H1 (cell line): Measurements from ENCODE around the gene PROZ. TPM values are rescaled to one million over a fixed set of nuclear protein-coding genes. Genes with fewer than 3 reads are reported as not detected.

Experiments used
- CTCF ChIA-PET: fragments of 300-600 bp; sonication (Branson Sonifier 250); formaldehyde crosslinking; loops from one replicate; lab custom pipeline; 2021; ENCODE audit not compliant: partially characterized antibody; lab: Charles Lee
- POLR2A ChIA-PET: fragments of 300-600 bp; sonication (Branson Sonifier 250); formaldehyde crosslinking; loops from one replicate; lab custom pipeline; 2021; ENCODE audit warnings: inconsistent platforms; ENCODE audit not compliant: partially characterized antibody; lab: Charles Lee
- DNase-seq, 2 experiments: peaks; one replicate each; pipeline versions ENCODE4 v3.0.0 to v3.0.0-alpha.2; 2010 to 2022; ENCODE audit warnings: low spot score in 2 of 2, low read depth in 1 of 2, mixed read lengths in 1 of 2
- FAIRE-seq: peaks from 2 replicates; lab custom pipeline; 2011; peaks lifted over from hg19 to GRCh38; lab: Jason Lieb, UNC
- H2AFZ ChIP-seq: 2 replicates; pipeline ENCODE4 v1.8.1; 2012; ENCODE audit warnings: low read length, inconsistent platforms
- H2AK5ac ChIP-seq: 2 replicates; pipeline ENCODE4 v1.6.1; 2013; ENCODE audit warnings: low read depth, low read length
- H2BK120ac ChIP-seq: replicated peaks from 2 replicates; pipeline ENCODE3; 2013; ENCODE audit warnings: low read depth, low read length, inconsistent platforms
- H2BK12ac ChIP-seq: 2 replicates; pipeline ENCODE4 v1.6.1; 2013; ENCODE audit warnings: low read depth, low read length
- H2BK15ac ChIP-seq: 2 replicates; pipeline ENCODE4 v1.6.1; 2013; ENCODE audit warnings: low read length
- H2BK20ac ChIP-seq: 2 replicates; pipeline ENCODE4 v1.6.1; 2013; ENCODE audit warnings: low read length
- H2BK5ac ChIP-seq: 2 replicates; pipeline ENCODE4 v1.6.1; 2013; ENCODE audit warnings: low read depth, low read length
- H3K14ac ChIP-seq: 2 replicates; pipeline ENCODE4 v1.6.1; 2013; ENCODE audit warnings: inconsistent platforms; ENCODE audit not compliant: insufficient read length
- H3K18ac ChIP-seq: 2 replicates; pipeline ENCODE4 v1.6.1; 2013; ENCODE audit warnings: low read length; ENCODE audit errors: extremely low read depth
- H3K23ac ChIP-seq: 2 replicates; pipeline ENCODE4 v1.6.1; 2013; ENCODE audit warnings: inconsistent platforms; ENCODE audit not compliant: insufficient read length
- H3K23me2 ChIP-seq: 2 replicates; pipeline ENCODE4 v1.6.1; 2013; ENCODE audit warnings: low read depth, low read length
- H3K27ac ChIP-seq: 2 replicates; pipeline ENCODE4 v1.6.1; 2011; ENCODE audit warnings: low read depth, low read length, inconsistent platforms
- H3K27me3 ChIP-seq, 4 experiments: replicated peaks in 1 of 4; 1 replicate in 1 of 4; 2 replicates in 3 of 4; pipeline versions ENCODE4 v1.6.1 to v1.8.1; 2011 to 2013; ENCODE audit warnings: low read length in 3 of 4, mild to moderate bottlenecking in 3 of 4, inconsistent platforms in 2 of 4, mixed read lengths in 2 of 4, moderate library complexity in 1 of 4; ENCODE audit not compliant: control insufficient read depth in 3 of 4, insufficient read depth in 3 of 4; ENCODE audit errors: extremely low read depth in 1 of 4
- H3K36me3 ChIP-seq, 4 experiments: 2 replicates each; pipeline versions ENCODE4 v1.6.1 to v1.8.1; 2011 to 2013; ENCODE audit warnings: mild to moderate bottlenecking in 4 of 4, low read length in 3 of 4, moderate library complexity in 2 of 4, control low read depth in 1 of 4, inconsistent platforms in 1 of 4; ENCODE audit not compliant: insufficient read depth in 4 of 4, control insufficient read depth in 2 of 4
- H3K4ac ChIP-seq: replicated peaks from 2 replicates; pipeline ENCODE3; 2013; ENCODE audit warnings: low read length, low read depth, mixed read lengths, inconsistent platforms; ENCODE audit not compliant: insufficient read length
- H3K4me1 ChIP-seq, 4 experiments: replicated peaks in 1 of 4; 1 replicate in 1 of 4; 2 replicates in 3 of 4; pipeline versions ENCODE4 v1.6.1 to v1.8.1; 2011 to 2013; ENCODE audit warnings: low read length in 3 of 4, inconsistent platforms in 2 of 4, mixed read lengths in 1 of 4; ENCODE audit not compliant: insufficient read depth in 4 of 4, control insufficient read depth in 3 of 4
- H3K4me2 ChIP-seq, 2 experiments: 2 replicates each; pipeline versions ENCODE4 v1.6.1 to v1.8.1; 2011 to 2013; ENCODE audit warnings: low read depth in 2 of 2, low read length in 2 of 2, control low read depth in 1 of 2, inconsistent platforms in 1 of 2, mild to moderate bottlenecking in 1 of 2; ENCODE audit not compliant: insufficient read depth in 1 of 2
- H3K4me3 ChIP-seq, 4 experiments: fragments of 200-600, 300-600 bp in 1 of 4; sonication (generic), shearing (Covaris generic), sonication (Bioruptor Twin) in 1 of 4; 2 replicates each; pipeline versions ENCODE4 v1.5.1 to v1.8.1; 2011 to 2016; ENCODE audit warnings: low read length in 4 of 4, low read depth in 3 of 4, control low read depth in 2 of 4, inconsistent platforms in 2 of 4, mild to moderate bottlenecking in 2 of 4, mixed read lengths in 1 of 4, moderate library complexity in 1 of 4; ENCODE audit not compliant: insufficient read depth in 2 of 4; ENCODE audit errors: extremely low read depth in 1 of 4
- H3K56ac ChIP-seq: replicated peaks from 2 replicates; pipeline ENCODE3; 2013; ENCODE audit warnings: low read depth, mild to moderate bottlenecking, mixed read lengths, low read length, inconsistent platforms; ENCODE audit not compliant: insufficient read length
- H3K79me1 ChIP-seq: 2 replicates; pipeline ENCODE4 v1.6.1; 2013; ENCODE audit warnings: low read depth, low read length, control low read depth
- H3K79me2 ChIP-seq, 2 experiments: 2 replicates each; pipeline versions ENCODE4 v1.6.1 to v1.8.1; 2012 to 2013; ENCODE audit warnings: low read length in 2 of 2, mild to moderate bottlenecking in 2 of 2, inconsistent platforms in 1 of 2; ENCODE audit not compliant: insufficient read depth in 2 of 2, control insufficient read depth in 1 of 2
- H3K9ac ChIP-seq, 4 experiments: replicated peaks in 1 of 4; 1 replicate in 1 of 4; 2 replicates in 3 of 4; pipeline versions ENCODE4 v1.6.1 to v1.8.1; 2011 to 2013; ENCODE audit warnings: low read depth in 3 of 4, low read length in 3 of 4, control low read depth in 2 of 4, mild to moderate bottlenecking in 2 of 4, moderate library complexity in 2 of 4, inconsistent platforms in 1 of 4; ENCODE audit errors: extremely low read depth in 1 of 4
- H3K9me3 ChIP-seq, 2 experiments: 2 replicates each; pipeline versions ENCODE4 v1.6.1 to v1.8.1; 2012 to 2013; ENCODE audit warnings: mild to moderate bottlenecking in 2 of 2, moderate library complexity in 2 of 2, control low read depth in 1 of 2, inconsistent platforms in 1 of 2, low read depth in 1 of 2, low read length in 1 of 2, mixed read lengths in 1 of 2; ENCODE audit not compliant: insufficient read depth in 2 of 2
- H4K20me1 ChIP-seq, 2 experiments: replicated peaks in 1 of 2; 2 replicates each; pipeline versions ENCODE3 to v1.8.1; 2011 to 2013; ENCODE audit warnings: inconsistent platforms in 2 of 2, low read length in 2 of 2, mild to moderate bottlenecking in 1 of 2; ENCODE audit not compliant: insufficient read depth in 2 of 2, control insufficient read depth in 1 of 2
- H4K5ac ChIP-seq: 2 replicates; pipeline ENCODE4 v1.6.1; 2013; ENCODE audit warnings: low read length, low read depth, mixed read lengths, inconsistent platforms; ENCODE audit not compliant: insufficient read length
- H4K8ac ChIP-seq: 2 replicates; pipeline ENCODE4 v1.8.0; 2013; ENCODE audit warnings: mild to moderate bottlenecking, moderate library complexity, low read length, inconsistent platforms; ENCODE audit not compliant: insufficient read depth; ENCODE audit errors: extremely low read depth
- H4K91ac ChIP-seq: replicated peaks from 2 replicates; pipeline ENCODE3; 2013; ENCODE audit warnings: low read length, mixed read lengths, inconsistent platforms; ENCODE audit not compliant: insufficient read length
- HDAC2 ChIP-seq, 2 experiments: fragments of 300-600 bp in 1 of 2; sonication (generic) in 1 of 2; IDR thresholded peaks; 2 replicates each; pipeline ENCODE4 v1.6.1; 2011 to 2012; ENCODE audit warnings: low read depth in 2 of 2, low read length in 2 of 2, mild to moderate bottlenecking in 2 of 2, moderate library complexity in 2 of 2, borderline replicate concordance in 1 of 2, inconsistent platforms in 1 of 2
- MAX ChIP-seq: IDR thresholded peaks from 2 replicates; pipeline ENCODE4 v1.6.1; 2012; ENCODE audit warnings: inconsistent platforms
- WGBS, 2 experiments: shearing (Covaris generic) in 1 of 2; methylation state at CpG; one replicate each; pipeline versions ENCODE4 v1.1.6 to v1.1.7; 2013 to 2015; ENCODE audit warnings: low lambda C conversion rate in 2 of 2, mixed read lengths in 2 of 2, inconsistent platforms in 1 of 2, low coverage in 1 of 2, missing lambda C conversion rate in 1 of 2; ENCODE audit not compliant: insufficient replicate concordance in 2 of 2, insufficient coverage in 1 of 2, insufficient read length in 1 of 2; ENCODE audit errors: extremely low coverage in 1 of 2, missing lambda C conversion rate in 1 of 2; 5-methylcytosine and 5-hydroxymethylcytosine counted together
- long read RNA-seq, 2 experiments: library from RNA in 1 of 2; library from capped mRNA in 1 of 2; stranded (forward); transcript quantifications; one replicate each; pipeline ENCODE4 v2.0.0, GENCODE V29; 2021; ENCODE audit warnings: inconsistent platforms in 1 of 2
- polyA minus RNA-seq, 3 experiments: library from RNA; depleted of rRNA, polyadenylated mRNA; stranded (reverse); fragments of >200 nt; gene quantifications; 1 replicate in 2 of 3; 2 replicates in 1 of 3; pipeline ENCODE4 v1.2.3, GENCODE V29; 2011
- polyA plus RNA-seq, 7 experiments: library from polyadenylated mRNA; depleted of rRNA in 3 of 7; stranded (reverse) in 5 of 7; unstranded in 2 of 7; fragments of >200 nt in 5 of 7; fragments of 200-250 nt in 2 of 7; gene quantifications; 1 replicate in 5 of 7; 2 replicates in 1 of 7; 4 replicates in 1 of 7; pipeline versions ENCODE4 v1.2.1 to v1.2.3, GENCODE V29; 2011 to 2013; ENCODE audit warnings: missing spikeins in 2 of 7, mixed read lengths in 2 of 7
- total RNA-seq: library from RNA; stranded (reverse); fragmentation: NEBNext Ultra II Directional; extraction: Animal tissue kit (Norgen Biotek cat#: 25700); gene quantifications from 2 replicates; pipeline ENCODE4 v1.2.1, GENCODE V29; 2021
- TF ChIP-seq, protein P1 (sequence below): IDR thresholded peaks from 2 replicates; pipeline ENCODE4 v1.6.1; 2012; ENCODE audit warnings: inconsistent platforms

PROZ gene
- total RNA-seq (not detected in 2 replicates), polyA plus RNA-seq (2011; rRNA removed) (0.05 TPM in 1 of 2 replicates, not detected in the other), polyA minus RNA-seq (2011; rRNA and poly(A)+ RNA removed) (not detected in 2 replicates)
- 0.05 TPM for polyA plus RNA-seq (2011; cell fraction: cytosol; rRNA removed)
- polyA plus RNA-seq (2011; cell fraction: nucleus; rRNA removed) = 0.68 TPM
- 0.50 to 0.68 TPM (median 0.63 TPM) in 3 of 4 replicates, not detected in the other for polyA plus RNA-seq (2012, experiment 1 of 2)
- polyA plus RNA-seq (2012, experiment 2 of 2) = 0.12 TPM
- polyA plus RNA-seq (2013, experiment 1 of 2) = not detected
- not detected for polyA plus RNA-seq (2013, experiment 2 of 2)
- not detected for polyA minus RNA-seq (2011; cell fraction: cytosol; rRNA and poly(A)+ RNA removed)
- polyA minus RNA-seq (2011; cell fraction: nucleus; rRNA and poly(A)+ RNA removed) = not detected
- long read RNA-seq, experiment 1 = 0 reads
- long read RNA-seq, experiment 2 = 0 reads

- H3K79me2 ChIP-seq = no peaks in the 10 kb centered on the region
- no peak within 1 kb of the TSS for H4K91ac ChIP-seq
- no peaks in the 10 kb centered on the region for H4K20me1 ChIP-seq
- H4K8ac ChIP-seq = no peak within 1 kb of the TSS
- 0 out of 2 replicates have a peak within 1 kb of the TSS, but pooled peaks have one; percentile 22 for H2BK20ac ChIP-seq
- ChIA-PET POLR2A (interaction anchor here (0.6 to 2.4 kb wide), 4 partner anchors 17 to 254 kb away, joined by 3 to 7 read pairs (median 5); partner anchors contain the start of genes CUL4A and PCID2), CTCF (interaction anchor here (0.7 to 2.0 kb wide), 4 partner anchors 18 to 294 kb away, joined by 3 to 6 read pairs (median 4); no protein-coding TSS in a partner anchor)
- H3K18ac ChIP-seq = no peak within 1 kb of the TSS
- H3K4ac ChIP-seq = peak within 1 kb of the TSS; percentile 25
- 0 out of 2 replicates have a peak within 1 kb of the TSS, but pooled peaks have one; percentile 9 for H2BK5ac ChIP-seq
- H3K14ac ChIP-seq = no peak within 1 kb of the TSS
- H3K36me3 ChIP-seq = no peaks in the 10 kb centered on the region
- TF ChIP-seq HDAC2 (IDR thresholded peaks at IDR 0.05; ENCODE audit: borderline replicate concordance in 1 of 2, low read depth in 2 of 2, low read length in 2 of 2) = no peak
- TF ChIP-seq, protein P1, sequence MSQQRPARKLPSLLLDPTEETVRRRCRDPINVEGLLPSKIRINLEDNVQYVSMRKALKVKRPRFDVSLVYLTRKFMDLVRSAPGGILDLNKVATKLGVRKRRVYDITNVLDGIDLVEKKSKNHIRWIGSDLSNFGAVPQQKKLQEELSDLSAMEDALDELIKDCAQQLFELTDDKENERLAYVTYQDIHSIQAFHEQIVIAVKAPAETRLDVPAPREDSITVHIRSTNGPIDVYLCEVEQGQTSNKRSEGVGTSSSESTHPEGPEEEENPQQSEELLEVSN = peak; percentile 35; the same call in 1 of the 2 replicates
- TF ChIP-seq MAX = peak; percentile 42; the same call in 1 of the 2 replicates
- no peak within 1 kb of the TSS; the same call in 1 of the 2 replicates for H2AFZ ChIP-seq
- H2AK5ac ChIP-seq = peak within 1 kb of the TSS; percentile 39; the same call in 1 of the 2 replicates
- peak within 1 kb of the TSS; percentile 92; the same call in 1 of the 2 replicates for H2BK12ac ChIP-seq
- H3K4me3 ChIP-seq = no peak within 1 kb of the TSS
- H3K27me3 ChIP-seq = peaks cover 3 to 5% (median 4%) of the 10 kb centered on the region in 4 experiments; a peak in 6 of 7 replicates
- H3K79me1 ChIP-seq = no peaks in the 10 kb centered on the region
- no peak within 1 kb of the TSS for H2BK120ac ChIP-seq
- no peak within 1 kb of the TSS for H4K5ac ChIP-seq
- WGBS, 2 experiments = 75% methylated on average over 16 of the region's 16 CpGs; no CpG with 5 or more reads in 1 of the 2 experiments
- H2BK15ac ChIP-seq = no peak within 1 kb of the TSS
- no peaks in the 10 kb centered on the region for H3K9me3 ChIP-seq
- no peak within 1 kb of the TSS for H3K9ac ChIP-seq
- no peak for FAIRE-seq
- H3K4me1 ChIP-seq = peaks cover 0 to 26% (median 16%) of the 10 kb centered on the region in 4 experiments; a peak in 6 of 7 replicates
- peak within 1 kb of the TSS in 1 of 2 experiments; percentile 32; a peak in 3 of 4 replicates for H3K4me2 ChIP-seq
- no peak for DNase-seq
- no peak within 1 kb of the TSS for H3K27ac ChIP-seq
- H3K56ac ChIP-seq = no peak within 1 kb of the TSS
- H3K23ac ChIP-seq = no peak within 1 kb of the TSS
- peaks cover 5% of the 10 kb centered on the region for H3K23me2 ChIP-seq
These were observed at the start of gene PROZ for GRCh38 chr13:113157929-113158747. PROZ (plus strand) TSS chr13:113158648; CDS start chr13:113158661, 13 bp downstream.
